Heart left ventricle (tissue), 16 donors: ENCODE measurements around the gene ANAPC15. TPM values are rescaled to one million over a fixed set of nuclear protein-coding genes. Genes with fewer than 3 reads are reported as not detected.

Experiments used
- ATAC-seq, 4 donors: fragments of 200-7000 bp; cut with Tn5 transposase; one replicate each; pipeline ENCODE4 v1.9.1; 2020 to 2022; ENCODE audit warnings: moderate library complexity in 4 of 4, mild to moderate bottlenecking in 3 of 4, moderate number of reproducible peaks in 1 of 4
- DNase-seq, 5 donors: peaks; one replicate each; pipeline ENCODE4 v3.0.0-alpha.2; 2020
- H3K27ac ChIP-seq, 12 donors: fragments of 200-600 bp; sonication (generic) in 4 of 12; one replicate each; pipeline versions ENCODE4 v1.5.0 to v1.8.0; 2016 to 2022; ENCODE audit warnings: mild to moderate bottlenecking in 2 of 12
- H3K27me3 ChIP-seq, 9 donors: fragments of 200-600 bp; sonication (generic) in 2 of 9; one replicate each; pipeline versions ENCODE4 v1.5.1 to v1.8.0; 2016 to 2022; ENCODE audit warnings: mild to moderate bottlenecking in 3 of 9
- H3K36me3 ChIP-seq, 9 donors: fragments of 200-600 bp; sonication (generic) in 2 of 9; one replicate each; pipeline versions ENCODE4 v1.5.0 to v1.8.0; 2018 to 2022; ENCODE audit warnings: mild to moderate bottlenecking in 2 of 9
- H3K4me1 ChIP-seq, 12 donors: fragments of 200-600 bp; sonication (generic) in 4 of 12; one replicate each; pipeline versions ENCODE4 v1.5.0 to v1.8.0; 2016 to 2022; ENCODE audit warnings: mild to moderate bottlenecking in 3 of 12
- H3K4me3 ChIP-seq, 12 donors: fragments of 200-600 bp; sonication (generic) in 4 of 12; one replicate each; pipeline versions ENCODE4 v1.5.0 to v1.8.0; 2017 to 2022; ENCODE audit warnings: mild to moderate bottlenecking in 9 of 12, moderate library complexity in 4 of 12
- H3K9me3 ChIP-seq, 12 donors: fragments of 200-600 bp; sonication (generic) in 4 of 12; one replicate each; pipeline versions ENCODE4 v1.5.0 to v1.8.0; 2016 to 2022; ENCODE audit warnings: mild to moderate bottlenecking in 1 of 12
- POLR2A ChIP-seq, 2 donors: fragments of 450-650 bp; IDR thresholded peaks; one replicate each; pipeline ENCODE4 v1.6.1; 2017; ENCODE audit warnings: antibody characterized with exemption in 2 of 2, mild to moderate bottlenecking in 2 of 2, moderate library complexity in 2 of 2
- WGBS, 4 donors: extraction: QIAGEN DNeasy Blood & Tissue Kit in 2 of 4; methylation state at CpG; one replicate each; pipeline versions ENCODE4 v1.1.5 to v1.1.7; 2013 to 2018; 5-methylcytosine and 5-hydroxymethylcytosine counted together
- intact Hi-C, 10 donors: fragments of 100-400 bp; cut with DNase I; formaldehyde crosslinking; loops; one replicate each; pipeline versions ENCODE4 v1.11.1 to v1.14.2; 2022
- polyA plus RNA-seq, 2 donors: library from polyadenylated mRNA; stranded (reverse); fragments of 200-250 nt; gene quantifications; one replicate each; pipeline ENCODE4 v1.2.3, GENCODE V29; 2013
- total RNA-seq, 9 donors: library from RNA; depleted of rRNA in 2 of 9; stranded (reverse); fragments of >200 nt in 2 of 9; fragmentation: NEBNext Ultra II Directional in 3 of 9; extraction: Animal tissue kit (Norgen Biotek cat#: 25700) in 3 of 9; gene quantifications; one replicate each; pipeline versions ENCODE4 v1.1.0 to v1.2.4, GENCODE V29; 2016 to 2023
- TF ChIP-seq, protein P1 (sequence below), 12 donors: fragments of 200-600 bp; sonication (generic) in 4 of 12; IDR thresholded peaks; one replicate each; pipeline versions ENCODE4 v1.5.0 to v1.8.0; 2018 to 2022; ENCODE audit warnings: antibody characterized with exemption in 12 of 12, mild to moderate bottlenecking in 5 of 12
- donor health status: ischemic (EF 13 %, LVEDD 7.1; RV severe dilation, severe dysfunction).
- donor health status: healthy with polysubstance abuse.
- donor health status: DM: no; HTN: yes; CAD: no.
- donor health status: DM: no; HTN: no; CAD: no.
- donor health status: ischemic (EF 25% LVEDD 6.9; RV normal size, moderate dysfunction).
- donor health status: ischemic (EF 25% LVEDD 5.7; RV mildly dilated, moderate dysfunction).
- donor health status: healthy.
- donor health status: DM: yes; HTN: yes; CAD: no.
- donor health status: ischemic (EF 35%, LVEDD 5.7; RV mildly dilated, moderate dysfunction).
- donor health status: nonischemic (EF 11% LVEDD 7.7; RV severe dilation, severe dysfunction).
- donor health status: DM: yes; HTN: yes; CAD: no.
- donor health status: PGD.
- donor health status: ischemic (EF 29% LVEDD 5.4; RV normal size, mild dysfunction).
- donor health status: nonischemic (EF 23%, LVEDD 6.1; RV moderate dilation, normal function).

ANAPC15 gene
- total and polyA plus RNA-seq, 11 donors: 35.6 to 82.7 (median 40.1) TPM

DNA sequence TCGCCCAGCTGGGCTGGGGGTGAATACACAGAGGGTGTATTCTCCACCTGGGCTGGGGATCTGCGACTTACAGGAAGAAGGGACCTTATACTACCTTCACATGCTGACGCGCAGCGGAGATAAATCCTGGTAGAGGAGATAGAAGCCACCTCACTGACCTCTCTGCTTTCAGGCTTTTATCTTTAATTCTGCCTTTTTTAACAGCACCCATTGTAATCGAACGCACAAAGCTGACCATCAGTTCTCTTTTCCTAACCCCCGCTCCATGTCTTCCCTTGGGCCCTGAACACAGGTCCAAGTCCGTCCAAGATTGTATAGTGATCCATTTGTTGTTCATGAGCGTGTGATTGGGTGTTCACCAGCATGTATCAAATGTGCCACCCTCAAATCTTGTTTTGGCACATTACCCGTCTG lies 8.7 kb downstream of the ANAPC15 start:
- Histone ChIP-seq H3K4me3 (peak overlapping the region in 11 of 12 donors; percentile 4 to 98 (median 86)), H3K4me1 (peaks cover 7 to 45% (median 32%) of the 10 kb centered on the region in 12 donors), H3K36me3 (peaks cover 0 to 21% (median 12%) of the 10 kb centered on the region in 9 donors), H3K27me3 (no peaks in the 10 kb centered on the region), H3K27ac (peak overlapping the region; percentile 71 to 99 (median 95)), H3K9me3 (no peaks in the 10 kb centered on the region)
- intact Hi-C loops: loop anchor here in 5 of 10 donors (1.0 to 10.0 kb wide), 5 partner anchors 9 to 331 kb away; partner anchors contain the start of genes ANAPC15 (in 4 of the 5), CLPB (in 1 of the 5), LRRC51 (in 1 of the 5) and NUMA1 (in 1 of the 5)
- ATAC-seq (no peak), DNase-seq (no peak)
- 77 to 86% (median 80%) methylated on average over 10 to 11 of the region's 11 CpGs for WGBS, 4 donors
- TF ChIP-seq POLR2A (IDR thresholded peaks at IDR 0.05): no peak
- TF ChIP-seq, protein P1, sequence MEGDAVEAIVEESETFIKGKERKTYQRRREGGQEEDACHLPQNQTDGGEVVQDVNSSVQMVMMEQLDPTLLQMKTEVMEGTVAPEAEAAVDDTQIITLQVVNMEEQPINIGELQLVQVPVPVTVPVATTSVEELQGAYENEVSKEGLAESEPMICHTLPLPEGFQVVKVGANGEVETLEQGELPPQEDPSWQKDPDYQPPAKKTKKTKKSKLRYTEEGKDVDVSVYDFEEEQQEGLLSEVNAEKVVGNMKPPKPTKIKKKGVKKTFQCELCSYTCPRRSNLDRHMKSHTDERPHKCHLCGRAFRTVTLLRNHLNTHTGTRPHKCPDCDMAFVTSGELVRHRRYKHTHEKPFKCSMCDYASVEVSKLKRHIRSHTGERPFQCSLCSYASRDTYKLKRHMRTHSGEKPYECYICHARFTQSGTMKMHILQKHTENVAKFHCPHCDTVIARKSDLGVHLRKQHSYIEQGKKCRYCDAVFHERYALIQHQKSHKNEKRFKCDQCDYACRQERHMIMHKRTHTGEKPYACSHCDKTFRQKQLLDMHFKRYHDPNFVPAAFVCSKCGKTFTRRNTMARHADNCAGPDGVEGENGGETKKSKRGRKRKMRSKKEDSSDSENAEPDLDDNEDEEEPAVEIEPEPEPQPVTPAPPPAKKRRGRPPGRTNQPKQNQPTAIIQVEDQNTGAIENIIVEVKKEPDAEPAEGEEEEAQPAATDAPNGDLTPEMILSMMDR (IDR thresholded peaks at IDR 0.05): no peak

DNA sequence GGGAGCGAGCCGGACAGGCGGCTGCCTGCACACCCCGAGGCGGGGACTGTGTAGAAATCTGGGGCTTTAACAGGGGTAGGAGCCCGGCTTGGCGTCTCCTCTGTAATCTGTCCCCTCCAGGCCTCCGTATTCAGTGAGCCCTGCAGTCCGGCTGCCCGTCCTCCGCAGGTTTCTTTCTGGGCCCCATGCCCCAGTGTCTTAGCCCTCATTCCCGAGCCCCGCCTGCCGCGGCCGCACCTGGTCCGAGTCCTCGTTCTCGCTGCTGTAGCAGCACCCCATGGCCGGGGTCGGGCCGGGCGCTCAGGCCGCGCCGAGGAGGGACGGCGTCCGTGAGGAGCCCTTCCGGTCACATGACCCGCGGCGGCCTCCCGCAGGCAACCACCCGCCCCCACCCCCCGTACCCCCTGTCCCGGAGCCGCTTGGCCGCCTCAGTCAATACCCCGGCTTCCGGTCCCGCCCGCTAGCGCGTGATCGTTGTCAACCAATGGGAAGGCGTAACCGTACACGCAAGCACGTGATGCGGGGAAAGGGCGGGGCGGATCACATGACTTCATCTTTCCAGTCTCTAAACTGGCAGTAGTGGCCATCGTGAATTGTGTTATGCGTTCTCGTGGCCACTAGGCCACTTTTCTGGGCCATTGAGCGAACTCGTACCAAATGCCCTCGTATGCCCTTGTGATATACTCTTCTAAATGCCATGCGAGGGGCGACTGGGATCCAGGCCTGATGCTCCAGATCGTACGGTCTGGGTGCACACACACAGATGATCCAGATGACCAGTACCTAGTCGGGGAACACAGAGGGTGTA lies 9.3 kb downstream of the ANAPC15 start, which contains the start of gene LAMTOR1:
Gene LAMTOR1 (minus strand): TSS at position 352 of the 808 bp plus-strand sequence. CDS start 73 bp downstream, at position 279.
- peak within 1 kb of the TSS; percentile 91 to 99 (median 96) for H3K27ac ChIP-seq
- peaks cover 7 to 48% (median 32%) of the 10 kb centered on the region in 12 donors for H3K4me1 ChIP-seq
- TF ChIP-seq, protein P1 (IDR thresholded peaks at IDR 0.05): peak in 9 of 12 donors; percentile 29 to 60 (median 48)
- peak in 1 of 2 donors; percentile 64 for TF ChIP-seq POLR2A (IDR thresholded peaks at IDR 0.05)
- intact Hi-C loops: loop anchor here in 5 of 10 donors (1.0 to 10.0 kb wide), 5 partner anchors 9 to 332 kb away; partner anchors contain the start of genes ANAPC15 (in 4 of the 5), CLPB (in 1 of the 5), LRRC51 (in 1 of the 5) and NUMA1 (in 1 of the 5)
- H3K4me3 ChIP-seq: peak within 1 kb of the TSS; percentile 70 to 98 (median 90)
- H3K27me3 ChIP-seq: no peaks in the 10 kb centered on the region
- DNase-seq: peak; percentile 99 to 100 (median 99)
- H3K36me3 ChIP-seq: peaks cover 0 to 27% (median 15%) of the 10 kb centered on the region in 9 donors
- 2 to 5% (median 4%) methylated on average over 44 to 64 of the region's 64 CpGs for WGBS, 4 donors
- no peaks in the 10 kb centered on the region for H3K9me3 ChIP-seq
- peak; percentile 98 to 100 (median 99) for ATAC-seq

DNA sequence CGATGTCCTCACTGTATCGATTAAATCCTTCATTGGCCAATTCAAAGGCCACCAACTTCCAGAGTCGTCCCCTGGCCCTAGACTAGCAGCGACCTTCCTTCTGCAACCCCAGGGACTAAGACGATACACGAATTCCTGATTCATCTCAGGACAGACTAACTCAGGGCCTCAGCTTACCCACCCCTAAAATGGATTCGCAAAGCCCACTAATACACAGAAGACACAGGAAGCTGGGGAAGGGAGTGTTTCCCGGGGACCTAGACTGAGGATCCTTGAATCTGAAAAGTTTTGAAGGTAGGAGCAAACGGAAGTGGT lies 9.9 kb downstream of the ANAPC15 start:
- Histone ChIP-seq H3K4me3 (peak overlapping the region; percentile 70 to 98 (median 90)), H3K27ac (peak overlapping the region; percentile 91 to 99 (median 96)), H3K36me3 (peaks cover 0 to 32% (median 20%) of the 10 kb centered on the region in 9 donors), H3K27me3 (no peaks in the 10 kb centered on the region), H3K4me1 (peaks cover 7 to 48% (median 32%) of the 10 kb centered on the region in 12 donors), H3K9me3 (no peaks in the 10 kb centered on the region)
- DNase-seq: no peak
- intact Hi-C loops: loop anchor here in 2 of 10 donors (5.0 to 10.0 kb wide), 2 partner anchors 175 to 332 kb away; partner anchors contain the start of genes CLPB (in 1 of the 2), RNF121 (in 1 of the 2) and XNDC1N (in 1 of the 2)
- peak in 1 of 4 donors; percentile 1 for ATAC-seq
- no peak for TF ChIP-seq POLR2A (IDR thresholded peaks at IDR 0.05)
- TF ChIP-seq, protein P1 (IDR thresholded peaks at IDR 0.05): no peak
- WGBS, 4 donors: 2 to 4% (median 3%) methylated on average over 8 to 9 of the region's 9 CpGs
